ENCODE results near the gene SLX4IP. TPM values are rescaled to one million over a fixed set of nuclear protein-coding genes. Genes with fewer than 3 reads are reported as not detected.

The SLX4IP gene
- total RNA-seq, 1 donor from 2014 or later, result 5.3 TPM

DNA sequence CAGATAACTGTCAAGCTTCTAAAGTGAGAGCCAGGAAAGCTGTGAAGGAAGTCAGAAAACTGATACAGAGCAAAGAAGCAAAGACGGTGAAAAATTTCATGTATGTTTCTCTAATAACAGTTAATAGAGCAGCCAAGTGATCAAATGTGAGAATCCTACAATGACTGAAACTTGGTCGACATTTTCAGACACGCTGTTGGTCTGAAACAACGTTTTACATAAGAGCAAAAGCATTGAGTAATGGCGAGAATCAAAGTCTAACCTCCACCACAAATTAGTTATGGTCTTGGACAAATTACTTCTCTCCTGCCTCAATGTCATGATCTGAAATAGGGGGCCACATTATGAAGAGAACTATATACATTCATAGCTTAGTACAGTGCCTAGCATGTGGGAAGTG, 4.4 kb upstream of the SLX4IP start:
- H3K27ac Mint-ChIP-seq (ENCODE audit: unreplicated experiment), result no peak overlapping the region

DNA sequence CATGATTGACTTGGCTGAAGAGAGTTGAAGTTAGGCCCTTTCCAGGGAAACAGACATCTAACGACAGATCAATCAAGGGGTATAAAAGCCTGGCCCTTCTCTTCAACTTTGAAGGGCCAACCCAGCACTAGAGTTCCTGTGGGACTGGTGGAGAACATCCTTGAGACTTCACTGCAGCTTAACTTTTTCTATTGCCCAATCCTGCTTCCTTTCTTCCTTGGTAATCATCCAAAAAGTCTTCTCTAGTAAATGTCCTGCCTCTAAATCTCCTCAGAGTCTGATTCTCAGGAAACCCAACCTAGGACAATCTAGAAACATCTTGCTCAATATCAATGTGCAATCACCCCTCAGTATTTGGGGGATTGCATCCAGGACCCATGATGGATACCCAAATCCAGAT, 3.0 kb upstream of the SLX4IP start:
- no peak for DNase-seq (ENCODE audit: low read depth)
- no peak overlapping the region for H2AFZ ChIP-seq (ENCODE audit: low read depth, low read length)
- no peak overlapping the region for H3K9ac ChIP-seq (ENCODE audit: low read length)
- no peaks in the 10 kb centered on the region for H3K36me3 ChIP-seq (ENCODE audit: insufficient read depth, low read length)
- H3K27me3 ChIP-seq (ENCODE audit: insufficient read depth, low read length), result no peaks in the 10 kb centered on the region
- no peaks in the 10 kb centered on the region for H3K9me3 ChIP-seq (ENCODE audit: insufficient read depth, low read depth, low read length)
- H3K4me2 ChIP-seq (ENCODE audit: low read length), result no peak overlapping the region
- H3K4me1 ChIP-seq (ENCODE audit: insufficient read depth, low read length), result peaks cover 10% of the 10 kb centered on the region
- Mint-ChIP-seq H3K36me3 (ENCODE audit: low read depth, unreplicated experiment) (no peaks in the 10 kb centered on the region), H3K27ac (ENCODE audit: unreplicated experiment) (no peak overlapping the region), H3K9me3 (ENCODE audit: unreplicated experiment) (no peaks in the 10 kb centered on the region), H3K27me3 (ENCODE audit: low read depth, unreplicated experiment) (no peaks in the 10 kb centered on the region), H3K4me3 (ENCODE audit: unreplicated experiment) (peak overlapping the region; percentile 50), H3K4me1 (ENCODE audit: low read depth, unreplicated experiment) (peaks cover 10% of the 10 kb centered on the region)
- peaks cover 76% of the 10 kb centered on the region for H3K79me2 ChIP-seq (ENCODE audit: insufficient read depth, low read length)
- TF ChIP-seq, protein P1, sequence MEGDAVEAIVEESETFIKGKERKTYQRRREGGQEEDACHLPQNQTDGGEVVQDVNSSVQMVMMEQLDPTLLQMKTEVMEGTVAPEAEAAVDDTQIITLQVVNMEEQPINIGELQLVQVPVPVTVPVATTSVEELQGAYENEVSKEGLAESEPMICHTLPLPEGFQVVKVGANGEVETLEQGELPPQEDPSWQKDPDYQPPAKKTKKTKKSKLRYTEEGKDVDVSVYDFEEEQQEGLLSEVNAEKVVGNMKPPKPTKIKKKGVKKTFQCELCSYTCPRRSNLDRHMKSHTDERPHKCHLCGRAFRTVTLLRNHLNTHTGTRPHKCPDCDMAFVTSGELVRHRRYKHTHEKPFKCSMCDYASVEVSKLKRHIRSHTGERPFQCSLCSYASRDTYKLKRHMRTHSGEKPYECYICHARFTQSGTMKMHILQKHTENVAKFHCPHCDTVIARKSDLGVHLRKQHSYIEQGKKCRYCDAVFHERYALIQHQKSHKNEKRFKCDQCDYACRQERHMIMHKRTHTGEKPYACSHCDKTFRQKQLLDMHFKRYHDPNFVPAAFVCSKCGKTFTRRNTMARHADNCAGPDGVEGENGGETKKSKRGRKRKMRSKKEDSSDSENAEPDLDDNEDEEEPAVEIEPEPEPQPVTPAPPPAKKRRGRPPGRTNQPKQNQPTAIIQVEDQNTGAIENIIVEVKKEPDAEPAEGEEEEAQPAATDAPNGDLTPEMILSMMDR (IDR thresholded peaks at IDR 0.05; ENCODE audit: insufficient read depth, low read depth, low read length), result no peak
- no peak for TF ChIP-seq EZH2 (IDR thresholded peaks at IDR 0.05; ENCODE audit: insufficient read depth, low read length)
- no peak for FAIRE-seq
- H3K4me3 ChIP-seq (ENCODE audit: insufficient read depth, low read depth, low read length), result no peak overlapping the region
- peaks cover 23% of the 10 kb centered on the region for H4K20me1 ChIP-seq (ENCODE audit: insufficient read depth, low read length)
- H3K27ac ChIP-seq (ENCODE audit: low read depth, low read length), result no peak overlapping the region

More for the DNA sequence above, 4.4 kb upstream of the SLX4IP start:
- TF ChIP-seq EZH2 (IDR thresholded peaks at IDR 0.05; ENCODE audit: insufficient read depth, low read length), result no peak
- TF ChIP-seq, protein P1 (IDR thresholded peaks at IDR 0.05; ENCODE audit: insufficient read depth, low read depth, low read length), result no peak
- Histone ChIP-seq H3K9me3 (ENCODE audit: insufficient read depth, low read depth, low read length) (no peaks in the 10 kb centered on the region), H3K27ac (ENCODE audit: low read depth, low read length) (no peak overlapping the region), H2AFZ (ENCODE audit: low read depth, low read length) (no peak overlapping the region), H3K9ac (ENCODE audit: low read length) (no peak overlapping the region), H3K36me3 (ENCODE audit: insufficient read depth, low read length) (no peaks in the 10 kb centered on the region), H3K4me2 (ENCODE audit: low read length) (no peak overlapping the region), H3K79me2 (ENCODE audit: insufficient read depth, low read length) (peaks cover 82% of the 10 kb centered on the region), H3K27me3 (ENCODE audit: insufficient read depth, low read length) (no peaks in the 10 kb centered on the region), H3K4me1 (ENCODE audit: insufficient read depth, low read length) (peaks cover 7% of the 10 kb centered on the region), H3K4me3 (ENCODE audit: insufficient read depth, low read depth, low read length) (no peak overlapping the region), H4K20me1 (ENCODE audit: insufficient read depth, low read length) (peaks cover 28% of the 10 kb centered on the region)
- H3K27me3 Mint-ChIP-seq (ENCODE audit: low read depth, unreplicated experiment), result no peaks in the 10 kb centered on the region
- H3K4me3 Mint-ChIP-seq (ENCODE audit: unreplicated experiment), result no peak overlapping the region
- DNase-seq (ENCODE audit: low read depth), result no peak
- no peaks in the 10 kb centered on the region for H3K36me3 Mint-ChIP-seq (ENCODE audit: low read depth, unreplicated experiment)
- no peaks in the 10 kb centered on the region for H3K9me3 Mint-ChIP-seq (ENCODE audit: unreplicated experiment)
- FAIRE-seq, result no peak
- H3K4me1 Mint-ChIP-seq (ENCODE audit: low read depth, unreplicated experiment), result peaks cover 9% of the 10 kb centered on the region

DNA sequence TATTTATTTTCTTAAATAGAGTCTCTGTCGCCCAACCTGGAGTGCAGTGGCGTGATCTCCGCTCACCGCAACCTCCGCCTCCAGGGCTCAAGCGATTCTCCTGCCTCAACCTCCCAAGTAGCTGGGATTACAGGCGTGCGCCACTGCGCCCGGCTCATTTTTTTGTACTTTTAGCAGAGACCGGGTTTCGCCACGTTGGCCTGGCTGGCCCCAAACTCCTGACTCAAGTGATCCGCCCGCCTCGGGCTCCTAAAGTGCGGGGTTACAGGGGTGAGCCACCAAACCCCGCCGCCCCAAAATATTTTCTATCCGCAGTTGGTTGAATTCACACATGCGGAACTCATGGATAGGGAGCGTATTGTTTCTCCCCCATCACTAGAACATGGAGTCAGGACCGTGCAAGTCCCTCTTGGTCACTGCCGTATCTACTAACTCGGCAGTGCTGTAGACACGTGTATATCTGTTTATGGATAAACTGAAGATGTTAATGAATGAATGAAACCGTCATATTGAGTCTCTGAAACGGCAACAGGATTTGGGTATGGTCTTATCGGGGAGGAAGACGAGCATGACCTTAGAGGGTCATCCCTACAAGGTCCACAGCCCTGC, 2.0 kb upstream of the SLX4IP start:
- H3K36me3 ChIP-seq (ENCODE audit: insufficient read depth, low read length), result no peaks in the 10 kb centered on the region
- peak overlapping the region; percentile 90 for H3K27ac Mint-ChIP-seq (ENCODE audit: unreplicated experiment)
- peak overlapping the region; percentile 93 for H3K27ac ChIP-seq (ENCODE audit: low read depth, low read length)
- H3K36me3 Mint-ChIP-seq (ENCODE audit: low read depth, unreplicated experiment), result no peaks in the 10 kb centered on the region
- no peaks in the 10 kb centered on the region for H3K9me3 ChIP-seq (ENCODE audit: insufficient read depth, low read depth, low read length)
- no peaks in the 10 kb centered on the region for H3K27me3 Mint-ChIP-seq (ENCODE audit: low read depth, unreplicated experiment)
- peak overlapping the region; percentile 82 for H3K4me3 ChIP-seq (ENCODE audit: insufficient read depth, low read depth, low read length)
- peaks cover 11% of the 10 kb centered on the region for H3K4me1 Mint-ChIP-seq (ENCODE audit: low read depth, unreplicated experiment)
- FAIRE-seq (no peak), DNase-seq (ENCODE audit: low read depth) (no peak)
- H3K9me3 Mint-ChIP-seq (ENCODE audit: unreplicated experiment), result no peaks in the 10 kb centered on the region
- peak overlapping the region; percentile 94 for H3K4me2 ChIP-seq (ENCODE audit: low read length)
- TF ChIP-seq, protein P1 (IDR thresholded peaks at IDR 0.05; ENCODE audit: insufficient read depth, low read depth, low read length), result no peak
- no peak for TF ChIP-seq EZH2 (IDR thresholded peaks at IDR 0.05; ENCODE audit: insufficient read depth, low read length)
- H3K79me2 ChIP-seq (ENCODE audit: insufficient read depth, low read length), result peaks cover 67% of the 10 kb centered on the region
- peaks cover 10% of the 10 kb centered on the region for H3K4me1 ChIP-seq (ENCODE audit: insufficient read depth, low read length)
- no peaks in the 10 kb centered on the region for H3K27me3 ChIP-seq (ENCODE audit: insufficient read depth, low read length)
- H2AFZ ChIP-seq (ENCODE audit: low read depth, low read length), result peak overlapping the region; percentile 92
- H3K4me3 Mint-ChIP-seq (ENCODE audit: unreplicated experiment), result peak overlapping the region; percentile 92
- peak overlapping the region; percentile 91 for H3K9ac ChIP-seq (ENCODE audit: low read length)
- H4K20me1 ChIP-seq (ENCODE audit: insufficient read depth, low read length), result peaks cover 15% of the 10 kb centered on the region

All from astrocyte (in vitro differentiated cells and primary cell).